Tongue (tissue), 2 donors: ENCODE results near the gene EPS8L3. TPM values are rescaled to one million over a fixed set of nuclear protein-coding genes. Genes with fewer than 3 reads are reported as not detected.

Source experiments
- DNase-seq: peaks from one replicate; pipeline ENCODE4 v3.0.0-alpha.2; 2015
- total RNA-seq: library from RNA; depleted of rRNA; stranded (reverse); fragments of >200 nt; gene quantifications from one replicate; pipeline ENCODE4 v1.2.3, GENCODE V29; 2014

Gene EPS8L3
- total RNA-seq, 1 donor from 2014 or later, result not detected

DNA sequence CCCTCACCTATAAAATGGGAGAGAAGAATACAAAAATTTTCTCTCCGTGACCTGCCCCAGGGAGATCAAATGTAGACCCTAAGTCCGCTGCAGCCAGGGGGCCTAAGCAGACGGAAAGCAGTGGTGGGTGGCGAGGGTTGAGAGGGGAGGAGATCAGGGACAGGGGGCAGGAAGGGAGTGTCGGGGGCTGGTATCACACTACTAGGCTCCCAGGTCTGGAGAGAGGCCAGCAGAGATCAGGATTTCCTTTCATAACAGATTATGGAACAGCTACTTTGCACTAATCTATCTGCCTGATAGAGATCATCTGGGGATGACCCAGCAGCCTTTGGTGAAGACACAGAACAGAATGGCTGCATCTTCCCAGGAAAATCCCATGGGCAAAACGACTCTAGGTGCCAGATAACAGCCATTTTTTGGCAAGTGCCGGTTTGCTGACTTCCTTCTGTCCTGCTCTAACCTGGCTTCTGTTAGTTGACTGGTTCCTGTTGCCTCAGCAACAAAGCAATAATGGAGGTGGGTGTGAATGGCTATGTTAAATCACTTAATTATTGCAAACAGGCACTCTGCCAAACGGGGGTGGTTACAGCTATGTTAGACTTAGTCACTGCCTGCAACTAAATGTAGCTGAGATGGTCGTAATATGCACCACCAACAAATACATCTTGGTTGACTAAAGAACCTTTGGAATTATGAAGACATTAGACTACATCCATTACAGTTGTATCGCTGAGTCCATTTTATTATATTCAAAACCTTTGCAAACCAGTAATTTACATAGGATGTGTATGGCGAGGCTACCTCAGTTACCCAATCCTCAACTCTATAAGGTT lies 30.0 kb upstream of the EPS8L3 start:
- peak; percentile 69 for DNase-seq

DNA sequence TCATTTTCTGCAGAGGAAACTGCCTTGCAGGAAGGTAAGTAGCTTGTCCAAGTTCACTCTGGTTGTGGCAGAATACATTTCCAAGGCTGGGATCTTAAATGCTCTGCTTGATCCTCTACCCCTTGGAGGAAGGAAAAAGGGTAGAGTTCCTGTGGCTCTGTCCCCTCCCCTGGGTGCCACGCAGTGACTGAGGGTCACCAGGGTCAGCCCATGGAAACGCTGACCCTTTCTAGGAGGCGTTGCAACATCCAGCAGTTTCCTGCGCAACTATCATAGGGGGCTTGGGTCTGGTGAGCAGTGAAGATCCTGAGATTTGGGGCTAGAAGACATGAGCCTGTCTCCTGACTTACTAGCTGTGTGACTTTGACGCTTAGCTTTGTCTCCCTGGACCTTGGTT lies 29.4 kb upstream of the EPS8L3 start:
- no peak for DNase-seq

DNA sequence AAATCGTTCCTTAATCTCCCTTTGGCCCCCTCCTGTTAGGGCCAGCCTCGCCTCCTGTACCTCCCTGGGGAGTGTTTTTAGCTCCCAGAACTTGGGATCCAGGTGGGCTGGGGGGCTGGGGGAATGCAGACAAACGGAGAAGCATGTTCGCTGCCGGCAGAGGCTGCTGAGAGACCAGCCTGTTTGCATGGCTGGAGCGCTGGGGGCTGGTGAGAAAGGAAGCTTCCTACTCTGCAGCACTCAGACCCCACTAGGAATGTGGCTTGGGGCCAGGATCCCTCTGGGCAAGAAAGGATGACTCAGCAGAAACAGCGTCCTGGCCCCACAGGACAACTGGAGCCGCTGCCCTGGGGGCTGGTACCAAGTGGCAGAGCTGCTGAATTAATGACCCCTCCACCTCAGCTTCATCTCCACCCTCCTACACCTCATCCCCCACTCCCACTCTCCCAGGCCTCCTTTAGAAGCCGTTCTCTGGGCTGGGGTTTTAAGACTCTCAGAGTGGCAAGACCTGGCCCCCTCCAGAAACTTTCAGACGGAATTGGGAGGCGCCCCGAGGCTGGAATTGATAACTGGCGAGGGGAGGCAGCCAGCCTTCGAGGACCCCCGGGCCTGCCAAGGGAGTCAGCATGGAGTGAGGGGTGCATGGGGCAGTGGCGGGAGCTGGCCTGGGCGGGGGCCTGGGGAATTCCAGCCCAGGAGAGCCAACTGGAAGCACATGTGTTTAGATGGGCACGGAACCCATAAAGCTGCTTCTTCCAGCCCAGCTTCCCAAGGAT lies 28.5 kb upstream of the EPS8L3 start:
- peak; percentile 93 for DNase-seq

DNA sequence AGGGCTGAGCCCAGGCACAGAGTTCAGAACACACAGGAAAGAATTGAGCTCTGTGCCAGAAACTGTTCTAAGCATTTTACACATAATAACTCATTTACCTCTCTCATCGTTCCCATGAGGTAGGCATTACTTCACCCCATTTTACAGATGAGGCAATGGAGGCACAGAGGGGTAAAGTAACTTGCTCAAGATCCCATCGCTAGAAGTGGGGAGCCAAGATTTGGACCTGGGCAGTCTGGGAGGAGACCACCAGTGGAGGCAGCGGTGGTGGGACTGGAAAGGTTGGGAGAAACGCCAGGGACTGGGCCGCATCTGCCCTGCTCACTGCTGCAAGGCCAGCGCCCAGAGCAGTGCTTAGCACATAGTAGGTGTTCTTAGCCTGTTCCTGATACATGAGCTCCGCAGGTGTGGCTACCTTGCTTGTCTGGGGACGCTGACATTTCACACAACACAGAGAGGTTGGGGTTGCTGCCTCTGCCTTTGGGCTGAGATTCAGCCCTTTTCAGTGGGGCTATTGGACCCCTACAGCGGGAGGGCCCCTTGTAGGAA lies 27.8 kb upstream of the EPS8L3 start:
- DNase-seq, result no peak

DNA sequence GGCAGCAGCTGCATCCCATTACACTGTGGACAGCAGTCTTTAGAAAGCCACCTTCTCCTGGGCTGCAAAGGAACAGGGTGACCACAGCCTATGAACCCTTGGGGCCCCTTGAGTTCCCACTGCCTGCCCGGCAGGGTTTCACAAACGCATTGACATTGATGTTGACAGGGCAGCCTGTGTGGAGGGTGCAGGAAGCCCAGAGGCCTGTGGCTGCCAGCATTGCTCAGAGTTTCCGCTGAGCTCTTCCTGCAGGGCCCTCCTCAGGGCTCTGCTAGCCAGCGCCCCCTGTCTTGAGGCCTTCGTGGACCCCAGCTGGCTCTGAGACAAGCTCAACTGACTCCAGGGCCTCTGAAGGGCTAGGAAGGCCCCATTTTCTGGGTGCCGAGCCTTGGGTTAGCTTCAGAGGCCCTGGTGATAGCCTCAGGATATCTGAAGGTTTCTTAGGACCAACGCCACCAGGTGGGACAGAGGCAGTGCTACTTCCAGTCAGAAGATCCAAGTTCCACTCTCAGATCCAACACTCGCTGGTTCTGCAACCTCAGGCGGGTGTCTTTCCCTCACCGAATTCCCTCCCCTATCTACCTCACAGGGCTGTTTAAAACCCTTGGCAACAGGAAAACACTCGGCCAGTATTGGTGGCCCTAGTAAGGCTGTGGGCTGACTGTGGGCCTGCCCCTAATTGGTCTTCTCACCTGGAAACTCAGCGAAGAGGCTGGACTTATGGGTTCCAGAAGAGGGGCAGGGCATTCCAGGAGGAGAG lies 27.2 kb upstream of the EPS8L3 start:
- peak; percentile 68 for DNase-seq

DNA sequence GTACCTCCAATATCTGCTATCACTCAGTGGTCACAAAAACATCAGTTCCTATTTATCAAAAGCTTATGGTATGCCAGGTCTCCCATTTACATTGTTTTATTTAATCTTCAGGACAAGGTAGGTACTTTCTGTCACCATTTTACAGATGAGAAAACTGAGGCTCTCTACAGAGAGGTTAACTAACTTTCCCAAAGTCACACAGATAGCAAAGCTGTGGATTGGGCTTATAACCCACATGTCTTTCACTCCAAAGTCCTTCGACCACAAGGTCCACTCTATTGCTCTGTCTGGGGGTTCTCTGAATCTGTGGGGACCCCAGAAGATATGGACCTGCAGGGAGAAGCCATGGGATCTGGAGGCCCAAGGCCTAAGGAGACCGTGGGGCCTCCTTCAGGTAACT lies 26.6 kb upstream of the EPS8L3 start:
- DNase-seq, result no peak

DNA sequence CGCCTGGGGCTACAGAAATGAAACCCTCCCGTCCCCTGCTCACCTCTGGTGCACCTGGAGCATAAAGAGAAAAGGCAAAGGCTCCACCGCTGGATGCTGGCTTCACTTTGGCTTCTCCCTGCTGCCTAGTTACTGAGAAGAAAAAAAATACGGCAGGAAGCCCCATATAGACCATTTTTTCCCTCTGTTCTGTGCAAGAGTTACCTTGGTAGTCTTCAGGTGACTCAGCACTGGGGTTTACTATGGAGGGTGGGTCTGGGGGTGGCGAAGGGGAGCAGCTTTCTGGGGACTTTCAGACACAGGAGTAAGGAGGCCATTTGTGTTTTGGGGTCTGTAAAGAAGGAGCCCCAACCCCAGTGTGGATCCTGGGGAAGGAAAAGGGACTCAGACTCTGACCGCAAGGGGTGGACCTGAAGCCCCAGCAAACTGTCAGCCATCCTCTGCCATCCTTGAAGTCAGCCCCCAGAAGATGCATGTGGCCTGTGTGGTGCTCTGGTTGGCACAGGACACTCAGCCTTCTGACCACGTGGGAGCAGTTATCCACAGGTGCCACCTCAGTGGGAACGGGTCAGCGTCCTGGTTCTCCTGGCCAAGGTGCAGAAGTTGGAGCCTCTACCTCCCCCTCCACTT lies 25.9 kb upstream of the EPS8L3 start:
- DNase-seq, result no peak

DNA sequence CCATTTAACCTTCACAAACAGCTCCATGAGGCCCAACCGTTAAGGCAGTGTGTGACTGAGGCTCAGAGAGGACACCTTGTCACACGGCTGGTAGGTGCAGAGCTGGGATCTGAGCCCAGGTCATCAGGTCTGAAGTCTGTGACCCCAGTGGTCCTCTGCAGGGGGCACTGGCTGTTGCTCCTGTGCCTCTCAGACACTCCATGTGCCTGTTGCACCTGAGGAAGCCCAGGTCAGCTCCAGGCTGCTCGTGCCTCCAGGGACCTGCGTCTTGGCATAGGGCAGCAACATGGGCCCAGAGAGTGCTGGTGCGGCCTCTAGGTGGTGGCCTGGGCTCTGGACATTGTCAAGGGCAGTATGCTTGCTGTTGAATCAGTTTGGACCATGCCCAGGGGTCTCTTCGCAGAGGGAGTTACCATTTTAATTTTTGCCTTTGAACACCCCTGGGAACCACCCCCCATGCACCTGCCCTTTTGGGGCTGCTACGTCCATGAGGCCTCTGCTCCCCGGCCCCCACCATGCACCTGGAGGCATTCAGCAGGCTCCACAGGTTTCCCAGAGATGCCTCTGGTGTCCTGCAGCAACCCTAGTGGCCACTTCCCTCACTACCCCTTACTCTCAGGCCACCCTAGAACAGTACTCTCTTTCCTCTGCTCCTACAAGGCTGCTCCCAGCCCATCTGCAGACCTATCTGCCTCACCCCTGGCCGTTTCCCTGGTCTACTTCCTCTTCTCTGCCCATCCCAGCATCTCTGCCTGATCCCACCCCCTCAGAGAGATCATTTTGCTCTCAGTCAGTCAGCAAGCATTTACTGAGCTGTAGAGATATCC lies 25.2 kb upstream of the EPS8L3 start:
- no peak for DNase-seq

DNA sequence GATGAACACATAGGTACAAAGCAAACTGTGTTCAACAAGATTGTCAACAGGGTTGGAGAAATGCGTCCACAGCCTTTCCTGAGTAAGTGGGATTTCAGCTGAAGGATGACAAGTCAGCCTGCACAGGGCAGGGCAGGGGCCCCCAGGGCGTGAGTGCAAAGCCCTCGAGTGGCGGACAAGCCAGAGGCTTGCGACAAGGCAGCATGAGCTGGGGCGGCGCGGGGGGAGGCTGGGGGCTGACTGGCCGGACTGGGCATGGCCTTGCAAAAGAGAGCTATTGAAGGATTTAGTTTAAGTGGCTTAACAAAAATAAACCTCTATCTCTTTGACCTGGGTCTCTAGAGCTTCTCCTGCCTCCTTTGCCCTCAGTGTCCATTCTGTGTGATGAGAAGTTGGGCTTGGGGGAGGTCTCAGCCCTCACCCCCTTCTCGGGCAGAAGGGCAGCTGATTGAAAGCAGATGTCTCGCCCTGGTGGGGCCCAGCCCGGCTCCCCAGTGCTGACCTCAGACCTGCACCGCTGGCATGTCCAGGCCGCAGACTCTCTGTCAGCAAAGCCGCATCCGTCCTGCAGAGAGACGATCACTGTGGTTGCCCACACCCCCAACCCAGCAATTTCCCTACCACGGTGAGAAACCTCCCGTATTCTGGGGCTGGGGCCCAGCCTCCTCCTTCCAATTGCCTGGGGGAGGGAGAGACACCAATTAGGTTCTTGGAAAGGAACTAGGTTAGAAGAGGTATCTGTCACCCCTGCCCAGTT lies 24.3 kb upstream of the EPS8L3 start:
- DNase-seq, result no peak

DNA sequence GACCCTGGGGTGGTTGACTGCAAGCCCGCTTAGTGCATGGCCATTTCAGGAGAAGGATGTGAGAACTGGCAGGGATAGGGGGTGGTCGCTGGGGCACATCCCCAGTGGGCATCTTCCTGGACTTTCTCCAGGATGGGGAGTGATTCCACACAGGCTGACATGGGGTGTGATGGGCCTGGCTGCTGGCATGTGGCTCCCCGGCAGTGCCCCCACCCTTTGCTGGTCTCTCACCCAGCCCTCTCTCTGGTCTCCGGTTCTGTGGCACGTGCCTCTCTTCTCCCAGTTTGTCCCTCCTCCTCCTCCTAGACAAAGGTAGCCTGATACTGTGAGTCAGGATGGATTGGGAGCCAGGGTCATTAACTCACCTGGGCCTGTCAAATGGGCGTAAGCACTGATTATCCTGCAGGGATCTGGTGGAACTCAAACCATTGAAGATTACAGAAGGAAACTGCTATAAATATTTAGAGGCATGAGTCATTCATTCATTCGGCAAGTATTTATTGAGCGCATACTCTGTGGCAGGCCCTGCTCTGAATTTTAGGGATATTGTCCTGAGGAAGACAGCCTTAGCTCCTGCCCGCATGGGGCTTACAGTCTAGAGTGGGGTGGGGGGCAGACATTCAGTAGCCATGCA lies 23.6 kb upstream of the EPS8L3 start:
- no peak for DNase-seq

DNA sequence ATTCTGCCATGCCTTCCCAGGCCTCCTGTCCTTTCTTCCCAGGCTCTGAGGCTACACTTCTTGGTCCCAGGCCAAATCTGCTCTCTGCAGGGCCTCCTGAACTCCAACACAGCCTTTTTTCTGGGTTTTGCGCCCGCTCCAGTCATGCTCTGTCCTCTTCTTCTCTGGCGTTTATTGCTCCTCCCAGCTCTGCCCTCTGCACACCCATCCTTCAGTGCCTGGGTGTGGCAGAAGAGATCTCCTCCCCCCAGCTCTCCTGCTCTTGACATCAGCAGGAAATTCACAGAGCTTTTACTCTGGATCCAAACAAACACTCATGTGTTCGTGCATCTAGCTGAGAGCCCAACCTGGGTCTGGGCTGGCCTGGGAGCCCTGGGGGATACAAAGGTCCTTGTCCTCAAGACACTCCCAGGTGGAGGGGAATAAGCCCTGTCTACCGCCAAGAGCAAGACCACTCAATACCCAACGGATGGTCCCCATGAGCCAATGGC lies 22.9 kb upstream of the EPS8L3 start:
- no peak for DNase-seq

DNA sequence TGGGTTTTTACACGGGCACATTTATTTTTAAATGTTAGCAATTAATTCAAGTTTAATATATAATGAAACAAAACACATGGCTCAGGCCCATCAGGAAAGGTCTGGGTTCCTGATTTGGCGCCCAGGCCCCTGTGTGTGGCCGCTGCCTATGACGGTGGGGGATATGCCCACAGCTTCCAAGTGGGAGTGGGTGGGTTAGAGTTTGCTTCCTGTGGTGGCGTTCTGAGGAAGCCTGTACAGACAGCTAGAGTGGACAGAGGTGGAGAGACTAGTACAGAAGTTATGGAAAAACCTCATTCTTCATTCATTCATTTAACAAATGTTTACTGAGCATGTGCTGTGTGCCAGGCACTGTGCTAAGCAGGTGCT lies 22.4 kb upstream of the EPS8L3 start:
- no peak for DNase-seq

DNA sequence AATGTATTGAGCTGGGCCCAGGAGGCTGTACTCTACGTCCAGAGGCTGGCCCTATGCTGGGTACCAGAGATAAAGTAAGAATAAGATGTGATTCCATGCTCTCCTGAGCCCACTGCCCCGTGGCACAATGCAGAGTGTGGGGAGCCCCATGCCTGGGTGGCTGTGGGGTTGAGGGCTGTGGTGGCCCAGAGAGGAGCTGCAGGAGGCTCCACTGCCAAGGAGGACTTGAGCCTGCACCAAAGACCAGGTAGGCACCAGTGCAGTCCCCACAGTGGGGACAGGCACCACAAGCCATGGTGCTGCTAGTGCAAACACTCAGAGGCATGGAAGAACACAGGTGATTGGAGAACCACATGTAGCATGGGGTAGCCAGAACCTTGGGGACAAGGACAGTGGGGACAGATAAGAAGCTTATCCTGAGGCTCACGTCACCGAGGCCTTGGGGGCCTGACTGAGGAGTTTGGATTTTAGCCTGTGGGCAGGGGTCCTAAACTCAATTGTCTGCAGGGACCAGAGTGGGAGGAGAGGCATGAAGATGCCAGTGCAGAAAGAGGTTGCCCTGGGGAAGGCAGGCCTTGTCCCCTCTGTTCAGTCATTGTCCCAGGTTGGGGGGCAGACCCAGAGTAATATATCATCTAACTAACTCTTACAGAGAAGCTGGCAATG lies 21.9 kb upstream of the EPS8L3 start:
- DNase-seq, result no peak

DNA sequence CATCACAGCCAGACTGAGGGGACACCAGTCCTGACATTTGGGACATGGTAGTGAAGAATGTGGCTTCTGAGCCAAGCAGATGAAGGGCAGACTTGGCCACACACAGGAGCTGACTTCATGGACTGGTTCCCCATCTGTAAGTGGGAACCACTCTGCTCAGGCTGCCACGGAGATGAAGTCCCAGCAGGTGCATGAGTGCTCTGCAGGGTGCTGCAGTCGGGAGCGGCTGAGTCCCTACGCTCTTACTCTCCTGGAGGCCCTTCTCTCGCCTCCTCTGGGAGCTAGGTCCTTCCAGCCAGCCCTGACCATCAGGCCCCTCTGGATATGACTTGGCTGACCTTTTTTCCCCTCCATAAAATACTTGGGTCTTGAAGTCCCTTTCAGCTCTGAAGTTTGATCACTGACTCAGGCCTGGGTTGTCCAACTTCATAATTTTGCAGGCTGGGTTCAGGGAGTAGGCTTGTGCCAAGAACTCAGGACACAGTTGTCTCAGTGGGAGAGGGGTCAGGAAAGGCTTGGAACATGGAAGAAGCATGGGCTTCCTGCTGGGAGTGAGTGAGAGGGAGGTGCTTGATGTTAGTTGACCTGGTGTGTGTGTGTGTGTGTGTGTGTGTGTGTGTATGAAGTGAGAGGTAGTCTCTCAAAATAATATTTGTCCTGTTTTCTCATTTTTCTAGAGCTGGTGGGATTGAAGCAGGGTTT lies 21.0 kb upstream of the EPS8L3 start:
- DNase-seq, result no peak

DNA sequence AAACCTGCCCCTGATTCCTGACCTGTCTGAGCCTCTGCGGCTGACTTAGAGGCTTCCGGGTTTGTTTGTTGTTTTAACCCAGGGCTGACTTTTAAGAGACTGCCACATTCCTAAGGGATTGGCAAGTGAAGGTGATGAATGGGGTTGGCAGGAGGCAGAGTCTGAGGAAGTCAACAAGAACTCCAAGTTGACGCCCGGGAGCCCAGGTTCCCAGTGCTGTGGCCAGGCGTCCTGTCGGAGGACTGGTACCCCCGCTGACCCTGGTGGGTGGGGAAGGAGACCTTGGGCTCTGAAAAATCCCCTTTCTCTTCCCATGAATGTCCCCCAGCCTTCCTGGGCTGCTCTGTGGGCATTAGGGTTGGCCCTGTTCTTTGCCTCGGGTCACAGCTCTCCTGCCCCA lies 19.7 kb upstream of the EPS8L3 start:
- no peak for DNase-seq

DNA sequence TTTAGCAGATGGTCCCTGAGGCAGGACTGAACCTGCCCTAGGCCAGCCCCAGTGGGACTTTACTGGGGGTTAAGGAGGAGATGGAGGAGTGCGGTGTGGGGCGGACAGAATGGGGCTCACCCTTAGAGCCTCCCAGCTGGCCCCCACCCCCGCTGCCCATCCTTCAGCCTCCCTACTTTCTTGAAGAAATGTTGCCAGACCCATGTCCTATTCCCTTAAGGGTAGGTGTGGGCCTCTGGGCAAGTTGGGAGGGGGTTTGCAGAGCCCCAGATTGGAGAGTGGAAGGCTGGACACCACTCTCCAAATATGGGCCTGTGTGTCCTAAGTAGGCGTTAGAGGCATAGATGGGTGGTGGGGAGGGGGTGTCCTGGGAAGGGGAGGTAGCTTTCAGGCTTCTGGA lies 19.2 kb upstream of the EPS8L3 start:
- DNase-seq, result no peak

DNA sequence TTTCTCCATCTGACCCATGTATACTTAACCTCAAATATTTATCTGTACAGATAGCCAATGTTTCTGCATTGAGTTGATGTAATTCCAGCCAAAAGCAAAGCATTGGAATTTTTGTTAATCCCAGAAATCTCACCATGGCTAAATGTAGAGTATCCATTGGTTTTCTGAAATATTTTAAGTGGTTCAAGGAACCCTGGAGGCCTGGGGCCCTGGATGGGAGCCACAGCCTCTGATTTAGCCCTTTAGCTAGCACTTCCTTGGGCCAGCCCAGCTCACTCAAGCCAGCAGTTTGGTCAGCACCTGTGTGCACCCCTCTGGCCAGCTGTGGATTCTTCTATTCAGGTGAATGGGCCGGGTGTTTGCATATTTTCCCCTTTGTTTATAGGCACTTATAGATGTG lies 18.8 kb upstream of the EPS8L3 start:
- peak; percentile 83 for DNase-seq

DNA sequence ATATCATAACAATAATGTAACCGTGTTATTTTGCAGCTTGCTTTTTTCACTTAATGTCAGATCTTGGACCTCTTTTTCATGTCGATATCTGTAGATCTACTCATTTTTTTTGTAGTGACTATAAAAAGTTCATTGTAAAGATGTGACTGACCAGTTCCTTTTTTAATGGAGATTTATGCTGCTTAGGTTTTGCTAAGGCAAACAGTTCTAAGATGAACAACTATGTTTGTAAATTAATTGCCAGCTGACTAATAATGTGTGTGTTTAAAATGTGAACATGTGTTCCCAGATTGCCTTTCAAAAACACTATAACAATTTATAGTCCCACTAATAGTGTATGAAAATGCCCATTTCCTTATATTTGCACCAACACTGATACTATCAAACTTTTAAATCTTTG lies 18.1 kb upstream of the EPS8L3 start:
- DNase-seq, result no peak

DNA sequence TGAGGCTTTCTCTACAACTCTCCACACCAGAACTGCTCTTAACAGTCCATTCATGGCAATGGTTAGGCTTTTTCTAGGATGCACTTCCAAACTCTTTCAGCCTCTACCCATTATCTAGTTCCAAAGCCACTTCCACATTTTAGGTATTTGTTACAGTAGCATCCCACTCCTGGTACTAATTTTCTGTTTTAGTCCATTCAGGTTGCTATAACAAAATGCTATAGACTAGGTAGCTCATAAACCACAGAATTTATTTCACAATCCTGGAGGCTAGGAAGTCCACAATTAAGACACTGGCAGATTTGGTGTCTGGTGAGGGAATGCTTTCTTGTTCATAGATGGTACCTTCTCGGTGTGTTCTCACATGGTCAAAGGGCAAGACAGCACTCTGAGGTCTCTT lies 17.3 kb upstream of the EPS8L3 start:
- DNase-seq, result no peak
